Measurements from ENCODE around the gene SLC35E3.
"Not testable (repeated sequence)": the region's sequence is repeated elsewhere in the genome, so short reads cannot be mapped to it uniquely, and the experiment has no call there.

The SLC35E3 gene

GRCh38 chr12:68796399-68796798, 50.4 kb downstream of the SLC35E3 start:
- DNase-seq = no peak

DNA sequence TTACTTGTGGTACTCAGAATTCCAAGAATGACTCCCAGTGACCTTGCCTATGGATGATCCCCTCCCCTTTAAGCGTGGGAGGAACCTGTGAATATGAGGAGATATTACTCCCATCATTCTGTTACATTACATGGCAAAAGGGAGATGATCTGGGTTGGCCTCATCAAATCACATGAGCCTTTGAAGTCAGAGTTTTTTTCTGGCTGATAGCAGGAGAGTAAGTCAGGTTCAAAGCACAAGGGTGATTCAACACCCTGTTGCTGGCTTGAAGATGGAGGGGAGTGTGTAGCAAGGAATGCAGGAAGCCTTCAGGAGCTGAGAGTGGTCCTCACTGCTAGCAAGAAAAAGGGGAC, 52.9 kb downstream of the SLC35E3 start:
- no peak for DNase-seq

GRCh38 chr12:68800294-68800693, 54.3 kb downstream of the SLC35E3 start:
- DNase-seq = no peak

DNA sequence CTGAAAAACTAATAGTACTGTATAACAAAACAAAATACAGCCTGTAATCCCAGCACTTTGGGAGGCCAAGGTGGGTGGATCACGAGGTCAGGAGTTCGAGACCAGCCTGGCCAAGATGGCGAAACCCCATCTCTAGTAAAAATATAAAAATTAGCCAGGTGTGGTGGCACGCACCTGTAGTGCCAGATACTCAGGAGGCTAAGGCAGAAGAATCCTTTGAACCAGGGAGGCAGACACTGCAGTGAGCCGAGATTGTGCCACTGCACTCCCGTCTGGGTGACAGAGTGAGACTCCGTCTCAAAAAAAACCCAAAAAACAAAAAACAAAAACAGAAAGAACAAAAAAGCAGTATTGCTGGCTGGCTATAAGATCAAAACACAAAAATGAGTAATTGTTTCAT, 55.1 kb downstream of the SLC35E3 start:
- DNase-seq = not testable (repeated sequence)

GRCh38 chr12:68802372-68802745, 56.4 kb downstream of the SLC35E3 start:
- DNase-seq = not testable (repeated sequence)

DNA sequence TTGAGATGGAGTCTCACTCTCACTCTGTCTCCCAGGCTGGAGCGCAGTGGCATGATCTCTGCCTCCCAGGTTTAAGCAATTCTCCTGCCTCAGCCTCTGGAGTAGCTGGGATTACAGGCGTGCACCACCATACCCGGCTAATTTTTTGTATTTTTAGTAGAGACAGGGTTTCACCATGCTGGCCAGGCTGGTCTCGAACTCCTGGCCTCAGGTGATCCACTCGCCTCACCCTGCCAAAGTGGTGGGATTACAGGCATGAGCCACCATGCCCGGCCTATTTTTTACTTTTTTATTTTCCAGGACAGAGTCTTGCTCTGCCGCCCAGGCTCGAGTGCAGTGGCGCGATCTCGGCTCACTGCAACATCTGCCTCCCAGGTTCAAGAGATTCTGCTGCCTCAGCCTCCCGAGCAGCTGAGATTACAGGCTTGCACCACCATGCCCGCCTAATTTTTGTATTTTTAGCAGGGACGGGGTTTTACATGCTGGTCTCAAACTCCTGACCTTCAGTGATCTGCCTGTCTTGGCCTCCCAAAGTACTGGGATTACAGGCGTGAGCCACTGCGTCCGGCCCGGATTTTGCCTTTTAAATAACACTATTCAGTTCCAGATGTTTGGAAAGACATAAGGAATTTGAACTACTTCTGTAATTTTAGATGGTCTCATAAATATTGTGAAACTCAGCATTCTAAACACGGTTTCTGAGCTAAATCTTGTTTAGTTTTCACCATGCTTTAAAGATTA, 57.1 kb downstream of the SLC35E3 start:
- not testable (repeated sequence) for DNase-seq

DNA sequence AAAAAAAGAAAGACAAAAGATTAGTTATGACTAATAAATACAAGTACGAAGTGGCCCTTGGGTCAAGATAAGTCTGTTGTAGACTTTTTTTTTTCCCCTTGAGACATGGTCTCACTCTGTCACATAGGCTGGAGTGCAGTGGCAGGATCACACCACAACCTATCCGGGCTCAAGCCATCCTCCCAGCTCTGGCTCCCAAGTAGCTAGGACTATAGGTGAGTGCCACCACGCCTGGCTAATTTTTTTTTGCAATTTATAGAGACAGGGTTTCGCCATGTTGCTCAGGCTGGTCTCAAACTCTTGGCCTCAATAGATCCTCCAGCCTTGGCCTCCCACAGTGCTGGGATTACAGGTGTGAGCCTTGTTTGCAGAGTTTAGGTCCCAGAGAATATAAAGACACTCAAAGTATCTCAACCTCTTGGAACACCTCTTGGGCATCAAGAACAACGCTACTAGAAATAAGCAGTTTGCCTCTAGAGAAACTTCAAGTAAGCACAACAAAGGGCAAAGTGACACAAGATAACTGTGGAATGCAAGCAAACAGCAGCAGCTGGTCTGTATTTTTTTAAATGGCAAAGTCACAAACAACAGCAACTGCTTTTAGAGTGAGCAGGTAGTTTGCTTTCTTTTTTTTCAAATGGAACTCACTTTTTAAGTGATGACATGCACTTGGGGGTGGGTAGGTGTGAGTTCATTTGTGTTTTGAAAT, 58.1 kb downstream of the SLC35E3 start:
- no peak for DNase-seq

GRCh38 chr12:68804657-68805591, 58.9 kb downstream of the SLC35E3 start:
- no peak for DNase-seq

GRCh38 chr12:68805592-68806120, 59.7 kb downstream of the SLC35E3 start:
- no peak for DNase-seq

GRCh38 chr12:68806488-68807237, 60.7 kb downstream of the SLC35E3 start:
- no peak for DNase-seq

DNA sequence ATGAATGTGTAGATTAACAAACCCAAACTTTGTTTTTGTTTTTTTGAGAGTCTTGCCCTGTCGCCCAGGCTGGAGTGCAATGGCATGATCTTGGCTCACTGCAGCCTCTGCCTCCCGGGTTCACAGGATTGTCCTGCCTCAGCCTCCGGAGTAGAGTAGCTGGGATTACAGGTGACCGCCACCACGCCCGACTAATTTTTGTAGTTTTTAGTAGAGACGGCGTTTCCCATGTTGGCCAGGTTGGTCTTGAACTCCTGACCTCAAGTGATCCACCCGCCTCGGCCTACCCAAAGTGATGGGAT, 61.2 kb downstream of the SLC35E3 start:
- DNase-seq = not testable (repeated sequence)

GRCh38 chr12:68807576-68808387, 61.8 kb downstream of the SLC35E3 start, which contains the start of gene MDM2:
Gene MDM2, plus strand, starts transcription at chr12:68808177. Its CDS starts 301 bp downstream, at chr12:68808478.
- peak; percentile 93 for DNase-seq

DNA sequence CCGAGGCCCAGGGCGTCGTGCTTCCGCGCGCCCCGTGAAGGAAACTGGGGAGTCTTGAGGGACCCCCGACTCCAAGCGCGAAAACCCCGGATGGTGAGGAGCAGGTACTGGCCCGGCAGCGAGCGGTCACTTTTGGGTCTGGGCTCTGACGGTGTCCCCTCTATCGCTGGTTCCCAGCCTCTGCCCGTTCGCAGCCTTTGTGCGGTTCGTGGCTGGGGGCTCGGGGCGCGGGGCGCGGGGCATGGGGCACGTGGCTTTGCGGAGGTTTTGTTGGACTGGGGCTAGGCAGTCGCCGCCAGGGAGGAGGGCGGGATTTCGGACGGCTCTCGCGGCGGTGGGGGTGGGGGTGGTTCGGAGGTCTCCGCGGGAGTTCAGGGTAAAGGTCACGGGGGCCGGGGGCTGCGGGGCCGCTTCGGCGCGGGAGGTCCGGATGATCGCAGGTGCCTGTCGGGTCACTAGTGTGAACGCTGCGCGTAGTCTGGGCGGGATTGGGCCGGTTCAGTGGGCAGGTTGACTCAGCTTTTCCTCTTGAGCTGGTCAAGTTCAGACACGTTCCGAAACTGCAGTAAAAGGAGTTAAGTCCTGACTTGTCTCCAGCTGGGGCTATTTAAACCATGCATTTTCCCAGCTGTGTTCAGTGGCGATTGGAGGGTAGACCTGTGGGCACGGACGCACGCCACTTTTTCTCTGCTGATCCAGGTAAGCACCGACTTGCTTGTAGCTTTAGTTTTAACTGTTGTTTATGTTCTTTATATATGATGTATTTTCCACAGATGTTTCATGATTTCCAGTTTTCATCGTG, 62.6 kb downstream of the SLC35E3 start:
- peak; percentile 45 for DNase-seq

- no peak for DNase-seq
Observed at GRCh38 chr12:68809190-68810026, 63.4 kb downstream of the SLC35E3 start.

- DNase-seq = not testable (repeated sequence)
Observed at GRCh38 chr12:68810027-68810389, 64.0 kb downstream of the SLC35E3 start.

GRCh38 chr12:68811573-68811972, 65.6 kb downstream of the SLC35E3 start:
- not testable (repeated sequence) for DNase-seq

DNA sequence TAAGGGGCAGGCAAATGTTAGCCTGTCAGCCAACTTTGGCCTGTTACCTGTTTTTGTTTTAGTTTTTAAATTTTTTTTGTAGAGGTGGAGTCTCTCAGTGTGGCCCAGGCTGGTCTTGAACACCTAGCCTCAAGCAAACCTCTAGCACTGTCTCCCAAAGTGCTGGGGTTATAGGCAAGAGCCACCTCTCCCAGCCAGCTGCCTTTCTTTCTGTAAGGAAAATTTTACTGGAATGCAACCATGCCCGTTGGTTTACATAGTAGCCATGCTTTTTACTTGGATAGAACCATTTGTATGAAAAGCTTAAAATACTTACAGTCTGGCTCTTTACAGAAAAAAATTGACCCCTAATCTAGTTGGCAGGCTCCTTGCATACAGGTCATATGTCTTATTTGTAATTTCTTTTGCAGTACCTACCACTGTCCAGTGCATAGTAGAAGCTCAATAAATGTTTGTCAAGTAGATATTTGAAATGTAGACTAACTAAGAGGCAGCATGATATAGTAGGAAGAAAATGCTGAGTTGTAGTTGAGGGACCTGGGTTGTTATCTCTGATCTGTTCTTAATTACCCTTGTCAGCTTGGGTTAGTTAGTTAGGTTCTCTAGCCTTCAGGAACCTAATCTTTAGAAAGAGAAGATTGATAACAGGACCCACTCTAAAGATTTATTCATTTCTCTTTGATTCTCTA, 66.7 kb downstream of the SLC35E3 start:
- DNase-seq = no peak

DNA sequence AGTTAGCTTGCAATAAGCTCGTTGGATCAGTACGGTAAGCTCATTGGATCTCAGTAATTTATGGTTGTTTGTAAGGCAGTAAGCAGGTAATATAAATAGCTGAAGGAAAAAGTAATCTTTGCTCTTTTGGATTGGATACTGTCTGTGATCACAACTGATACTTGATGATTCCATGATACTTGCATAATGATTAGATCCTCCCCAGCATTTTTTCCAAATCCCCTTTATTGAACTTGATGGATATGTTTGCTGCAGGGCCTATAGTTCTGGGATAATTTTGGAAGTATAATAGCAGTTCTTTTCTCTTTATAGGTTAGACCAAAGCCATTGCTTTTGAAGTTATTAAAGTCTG, 67.2 kb downstream of the SLC35E3 start:
- no peak for DNase-seq

DNA sequence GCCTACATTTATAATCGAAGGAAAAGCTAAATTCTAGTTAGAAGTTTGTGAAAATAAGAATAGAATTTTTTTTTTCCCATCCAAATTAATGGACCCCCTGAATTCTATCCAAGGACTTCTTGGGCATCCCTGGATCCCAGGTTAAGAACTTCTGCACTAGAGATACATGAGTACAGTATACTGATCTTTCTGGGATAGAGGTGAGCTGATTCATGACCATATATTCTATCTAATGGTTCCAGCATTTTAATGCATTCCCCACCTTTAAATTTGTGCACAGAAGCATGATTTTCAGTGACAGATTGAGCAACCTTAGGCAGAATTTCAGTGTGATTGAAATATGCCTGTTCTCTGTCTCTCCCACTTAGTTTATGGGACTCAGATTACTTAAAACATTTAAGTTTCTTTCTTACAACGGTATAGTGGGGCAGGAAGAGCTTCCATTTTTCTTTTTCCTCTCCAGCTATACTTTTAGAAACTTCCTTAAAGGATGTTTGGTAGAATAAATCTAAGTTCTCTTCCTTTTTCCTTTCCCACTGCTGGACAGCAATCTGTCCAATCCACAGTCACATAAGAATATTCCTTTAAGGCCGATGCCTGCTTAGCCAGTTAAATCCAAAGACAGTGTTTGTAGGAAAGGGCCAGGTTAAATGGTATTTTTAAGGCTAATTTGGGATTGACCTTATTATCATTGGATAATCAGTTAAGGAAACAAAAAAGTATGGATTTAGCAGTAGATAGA, 68.7 kb downstream of the SLC35E3 start:
- DNase-seq = no peak
